ENCODE results near the gene RAP1GAP. TPM values are rescaled to one million over a fixed set of nuclear protein-coding genes. Genes with fewer than 3 reads are reported as not detected.
A peak's percentile ranks its signal among the peaks of the same experiment; 100 is the strongest.

Gene RAP1GAP
- total and polyA plus RNA-seq, 2 of the 13 experiments (the other 11 are each of a cell fraction or from before 2014, with no cell fraction given) = 11.9 to 37.5 TPM

- TF ChIP-seq HOMEZ (CRISPR knock-in tag; IDR thresholded peaks at IDR 0.05; ENCODE audit: low read depth) = peak; percentile 61; the same call in 1 of the 2 replicates
- no peak for TF ChIP-seq CHD2 (IDR thresholded peaks at IDR 0.05; ENCODE audit: low read depth, low read length)
- 0 out of 2 replicates have a peak, but pooled peaks have one; percentile 10 for TF ChIP-seq ZMYM3 (CRISPR knock-in tag; IDR thresholded peaks at IDR 0.05)
- no peak for TF ChIP-seq ZFP62 (CRISPR knock-in tag; IDR thresholded peaks at IDR 0.05)
- no peak for TF ChIP-seq ZSCAN29 (CRISPR knock-in tag; conservative IDR thresholded peaks at IDR 0.05)
- peak; percentile 66 for TF ChIP-seq ELF1 (CRISPR knock-in tag; IDR thresholded peaks at IDR 0.05)
- TF ChIP-seq ZNF326 (CRISPR knock-in tag; IDR thresholded peaks at IDR 0.05; ENCODE audit: borderline replicate concordance) = no peak
- TF ChIP-seq ZNF34 (CRISPR knock-in tag; IDR thresholded peaks at IDR 0.05; ENCODE audit: borderline replicate concordance) = no peak
- TF ChIP-seq ZFY (CRISPR knock-in tag; IDR thresholded peaks at IDR 0.05) = peak; percentile 72; the same call in 1 of the 2 replicates
- TF ChIP-seq ZNF556 (CRISPR knock-in tag; IDR thresholded peaks at IDR 0.05; ENCODE audit: borderline replicate concordance) = 0 out of 2 replicates have a peak, but pooled peaks have one; percentile 67
- 0 out of 2 replicates have a peak, but pooled peaks have one; percentile 8 for TF ChIP-seq ATF3 (CRISPR knock-in tag; IDR thresholded peaks at IDR 0.05)
- no peak for TF ChIP-seq NFE2L2 (IDR thresholded peaks at IDR 0.05; ENCODE audit: low read length)
- peak; percentile 14; the same call in 1 of the 2 replicates for TF ChIP-seq ZBTB33 (CRISPR knock-in tag; IDR thresholded peaks at IDR 0.05)
- peak; percentile 76 for TF ChIP-seq RERE (CRISPR knock-in tag; IDR thresholded peaks at IDR 0.05; ENCODE audit: low read depth)
- peak; percentile 39 for TF ChIP-seq YY1 (IDR thresholded peaks at IDR 0.05; ENCODE audit: insufficient read depth, insufficient replicate concordance, low read depth, low read length)
- peak; percentile 58 for TF ChIP-seq ZSCAN25 (CRISPR knock-in tag; IDR thresholded peaks at IDR 0.05)
- TF ChIP-seq ZNF121 (CRISPR knock-in tag; IDR thresholded peaks at IDR 0.05) = 0 out of 2 replicates have a peak, but pooled peaks have one; percentile 35
- peak; percentile 47 for TF ChIP-seq GATAD1 (CRISPR knock-in tag; IDR thresholded peaks at IDR 0.05)
- TF ChIP-seq BORCS8-MEF2B (CRISPR knock-in tag; IDR thresholded peaks at IDR 0.05) = peak; percentile 59; the same call in 1 of the 2 replicates
- no peak for TF ChIP-seq SOX13 (IDR thresholded peaks at IDR 0.05)
- peak in 1 of 2 experiments; percentile 80; a peak in 2 of 4 replicates for TF ChIP-seq SOX13 (CRISPR knock-in tag; conservative IDR thresholded peaks at IDR 0.05 in 1 of 2, IDR thresholded peaks at IDR 0.05 in 1 of 2)
- peak; percentile 38; the same call in 1 of the 2 replicates for TF ChIP-seq KDM5B (CRISPR knock-in tag; IDR thresholded peaks at IDR 0.05; ENCODE audit: borderline replicate concordance)
Measured at GRCh38 chr1:21623410-21623961, 45.7 kb downstream of the RAP1GAP start (continued).

Measured in HepG2 (cell line).